Erythroblast (primary cell): ENCODE data around the gene GOLGA6L10.
"Not testable (repeated sequence)": the region's sequence is repeated elsewhere in the genome, so short reads cannot be mapped to it uniquely, and the experiment has no call there.

Source experiments
- DNase-seq, 2 experiments: peaks; one replicate each; lab custom pipeline; 2025; lab: John Stamatoyannopoulos, UW
- GATA1 ChIP-seq: IDR thresholded peaks from 2 replicates; pipeline ENCODE4 v1.6.1; 2011; ENCODE audit warnings: low read depth, mild to moderate bottlenecking, control low read depth, low read length, moderate library complexity
- POLR2A ChIP-seq: IDR thresholded peaks from 2 replicates; pipeline ENCODE4 v1.6.1; 2011; ENCODE audit warnings: mild to moderate bottlenecking, low read length

GOLGA6L10 gene

DNA sequence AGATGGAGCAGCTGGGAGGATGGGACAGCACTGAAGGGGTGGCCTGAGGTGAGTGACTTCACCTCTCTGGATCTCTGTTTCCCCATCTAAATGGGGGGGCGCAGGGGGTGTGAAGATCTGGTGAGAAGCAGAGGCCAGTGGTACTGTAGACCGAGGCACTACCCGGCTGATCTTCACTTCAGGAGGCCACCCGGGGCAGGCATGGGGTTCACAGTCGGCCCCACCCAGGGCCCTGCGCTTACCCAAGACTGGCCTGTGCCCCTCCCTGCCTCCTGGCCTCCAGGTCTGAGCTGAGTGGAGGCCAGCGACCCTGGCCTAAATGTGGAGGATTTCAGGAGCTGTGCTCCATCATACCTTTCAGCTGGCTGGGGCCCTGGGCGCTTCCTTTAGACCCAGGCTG, 31.0 kb downstream of the GOLGA6L10 start:
- not testable (repeated sequence) for DNase-seq

DNA sequence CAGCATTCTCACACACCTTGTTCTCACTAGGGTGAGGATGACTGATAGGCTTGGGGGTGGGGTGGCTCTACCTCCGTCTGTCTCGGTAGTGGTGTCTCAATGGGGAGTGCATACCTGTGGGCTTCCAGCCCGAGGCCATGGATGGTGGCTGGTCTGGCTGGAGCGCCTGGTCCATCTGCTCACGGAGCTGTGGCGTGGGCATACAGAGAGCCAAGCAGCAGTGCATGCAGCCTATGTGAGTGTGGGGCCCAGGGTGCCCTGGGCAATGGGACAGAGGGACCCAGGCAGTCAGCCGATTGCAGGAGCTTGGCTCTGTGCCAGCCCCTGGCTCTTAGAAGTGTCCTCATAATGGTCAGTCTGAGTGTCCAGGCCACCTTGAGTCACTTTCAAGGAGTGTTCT, 31.8 kb downstream of the GOLGA6L10 start:
- not testable (repeated sequence) for DNase-seq

DNA sequence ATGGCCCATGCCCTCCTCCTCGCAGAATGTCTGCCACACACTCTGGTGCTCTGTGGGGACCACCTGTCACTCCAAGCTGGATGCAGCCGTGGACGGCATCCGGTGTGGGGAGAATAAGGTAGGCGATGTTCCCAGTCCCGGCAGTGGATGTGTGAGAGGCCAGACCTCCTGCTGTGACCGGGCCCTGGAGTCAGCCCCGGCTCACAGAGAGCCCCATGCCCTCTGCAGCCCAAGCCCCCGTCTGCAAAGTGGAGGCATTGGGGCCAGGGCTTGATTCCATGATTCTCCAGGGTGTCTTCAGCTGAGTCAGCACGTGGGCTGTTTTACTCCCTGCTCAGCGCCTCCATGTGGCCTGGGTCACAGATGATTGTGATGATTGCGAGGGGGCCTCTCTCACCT, 32.2 kb downstream of the GOLGA6L10 start:
- DNase-seq = no peak
- TF ChIP-seq POLR2A = no peak
- no peak for TF ChIP-seq GATA1

DNA sequence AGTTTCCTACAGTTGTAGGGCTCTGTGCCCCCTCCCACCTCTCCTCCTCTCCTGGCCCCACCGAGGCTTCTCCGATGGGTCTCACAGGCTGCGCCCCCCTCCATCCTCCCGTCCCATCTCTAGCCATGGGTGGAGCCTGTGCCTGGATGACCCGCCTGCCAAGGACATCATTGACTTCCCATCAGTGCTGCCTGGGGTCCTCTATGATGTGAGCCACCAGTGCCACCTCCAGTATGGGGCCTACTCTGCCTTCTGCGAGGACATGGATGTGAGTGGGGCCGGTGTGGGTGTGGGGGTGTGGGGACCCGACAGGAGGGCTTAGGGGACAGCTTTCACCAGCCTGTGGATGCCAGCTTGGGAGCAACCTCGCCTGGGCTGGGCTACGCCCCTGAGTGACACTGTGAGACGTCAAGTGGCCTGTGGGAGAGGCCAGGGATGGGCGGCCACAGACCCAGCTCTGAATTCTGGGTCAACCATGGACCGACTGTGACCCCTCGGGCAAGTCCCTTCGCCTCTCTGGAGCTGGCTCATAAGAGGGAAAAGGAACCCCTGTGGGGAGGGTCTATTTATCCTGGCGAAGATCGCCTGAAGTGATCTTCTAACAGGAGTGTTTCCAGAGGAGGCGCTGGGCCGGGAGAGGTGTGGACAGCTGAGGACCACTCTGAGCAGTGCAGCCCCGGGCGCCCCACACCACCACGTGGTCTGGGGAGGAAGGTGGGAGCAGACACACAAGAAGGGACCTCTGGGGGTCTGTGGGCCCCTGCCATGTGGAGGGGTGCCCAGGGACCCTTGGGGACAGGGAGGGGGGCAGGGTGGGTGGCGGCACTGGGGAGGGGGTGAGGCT, 32.8 kb downstream of the GOLGA6L10 start:
- DNase-seq = not testable (repeated sequence)

DNA sequence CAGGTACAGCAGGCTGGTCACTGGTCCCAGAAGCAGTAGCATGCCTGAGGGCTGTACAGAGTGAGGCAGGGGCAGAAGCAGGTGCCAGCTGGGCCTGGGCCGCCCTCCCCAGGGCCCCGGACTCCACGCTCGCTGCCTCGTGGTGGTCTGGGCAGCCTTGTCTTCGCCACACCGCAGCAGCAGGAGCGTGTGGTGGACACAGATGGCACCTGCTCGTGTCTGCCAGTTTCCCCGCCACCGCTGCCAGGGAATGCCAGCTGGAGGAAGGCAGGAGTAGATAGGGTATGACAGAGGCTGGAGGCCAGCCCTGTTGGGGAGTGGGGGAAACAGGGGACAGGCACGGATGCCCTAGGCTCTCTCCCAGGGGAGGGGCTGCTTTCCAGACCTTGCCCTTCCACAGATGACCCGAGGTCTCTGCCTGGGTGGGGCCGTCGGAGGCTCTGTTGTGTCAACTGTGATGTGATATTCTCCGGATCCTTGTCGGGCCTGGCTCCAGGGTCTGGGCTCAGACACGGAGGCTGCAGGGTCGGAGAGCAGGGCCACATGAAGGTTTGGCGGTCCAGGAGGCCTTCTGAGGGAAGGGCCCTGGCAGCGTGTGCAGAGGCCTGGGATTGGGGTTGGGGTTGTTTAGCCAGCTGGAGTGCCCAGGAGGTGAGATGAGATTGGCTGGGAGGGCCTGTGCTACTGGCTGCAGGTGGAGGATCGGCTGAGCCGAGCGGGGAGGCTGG, 33.6 kb downstream of the GOLGA6L10 start:
- TF ChIP-seq POLR2A (no peak), GATA1 (no peak)
- DNase-seq = no peak

DNA sequence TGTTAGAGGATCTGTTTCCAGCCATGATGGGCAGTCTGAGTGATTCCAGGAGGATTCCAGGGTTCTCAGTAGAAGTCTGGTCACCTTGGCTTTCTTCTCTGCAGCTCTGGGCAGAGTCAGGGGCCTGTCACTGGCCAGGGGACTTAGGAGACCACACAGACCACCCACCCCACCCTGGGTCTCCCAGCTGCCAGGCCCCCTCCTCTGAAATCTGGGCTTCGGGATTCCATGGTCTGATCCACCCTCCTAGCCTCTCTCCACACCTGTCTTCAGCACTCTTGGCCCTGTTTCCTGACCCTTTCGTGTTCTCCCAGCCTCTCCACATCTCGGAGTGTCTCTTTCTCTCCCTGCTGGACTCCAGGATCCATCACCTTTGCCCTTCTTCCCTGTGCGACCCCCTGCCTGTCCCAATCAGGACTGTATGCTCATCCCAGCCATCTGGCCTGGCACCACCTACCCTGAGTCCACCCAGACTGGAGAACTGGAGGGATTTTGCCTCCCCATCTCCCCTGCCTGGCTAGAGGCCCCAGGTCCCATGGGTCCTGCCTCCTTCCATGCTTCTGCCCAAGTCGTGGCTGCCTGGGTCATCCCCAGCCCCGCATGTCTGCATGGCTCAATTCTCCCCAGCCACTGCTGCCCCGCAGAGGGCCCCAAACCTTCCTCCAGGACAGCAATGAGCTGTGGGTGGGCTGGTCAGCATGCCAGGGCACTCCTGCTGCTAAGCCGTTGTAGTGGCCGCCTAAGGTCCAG, 34.3 kb downstream of the GOLGA6L10 start:
- TF ChIP-seq GATA1 (no peak), POLR2A (no peak)
- no peak for DNase-seq

DNA sequence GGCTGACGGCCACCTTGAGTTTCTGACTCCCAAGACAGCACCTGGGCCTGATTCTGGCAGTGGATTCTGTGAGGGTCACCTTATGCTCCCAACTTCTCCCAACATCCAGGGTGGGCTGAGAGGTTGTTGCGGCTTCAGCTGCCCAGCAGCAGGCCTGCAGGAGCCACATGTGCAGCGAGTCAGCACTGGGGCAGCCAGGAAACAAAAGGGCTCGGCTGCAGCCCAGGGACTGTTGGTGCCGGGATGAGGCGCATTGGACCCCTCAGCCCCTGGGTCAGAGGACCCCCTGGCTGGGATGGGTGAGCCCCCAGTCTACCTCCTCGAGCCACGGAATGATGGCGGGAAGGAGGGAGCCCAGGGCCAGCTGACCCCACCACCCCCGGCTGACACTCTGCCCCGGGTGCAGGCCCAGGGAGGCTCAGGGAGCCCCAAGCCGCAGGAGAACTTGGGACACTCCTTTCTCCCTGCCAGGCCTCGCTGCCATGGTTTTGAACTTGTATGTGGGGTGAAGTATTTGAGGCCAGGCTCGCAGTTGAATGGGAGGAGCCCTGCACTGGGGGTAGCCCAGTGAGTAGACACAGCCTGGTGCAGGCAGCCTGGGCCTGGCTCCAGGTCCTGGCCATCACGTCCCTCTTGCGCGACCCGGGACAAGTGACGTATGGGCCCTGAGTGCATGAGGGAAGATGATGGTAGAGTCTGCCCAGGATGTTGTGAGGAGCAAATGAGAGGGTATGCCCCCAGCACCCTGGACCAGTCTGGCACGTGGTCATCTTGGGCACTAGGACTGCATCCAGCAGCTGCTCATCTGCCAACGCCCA, 35.1 kb downstream of the GOLGA6L10 start:
- DNase-seq = not testable (repeated sequence)

DNA sequence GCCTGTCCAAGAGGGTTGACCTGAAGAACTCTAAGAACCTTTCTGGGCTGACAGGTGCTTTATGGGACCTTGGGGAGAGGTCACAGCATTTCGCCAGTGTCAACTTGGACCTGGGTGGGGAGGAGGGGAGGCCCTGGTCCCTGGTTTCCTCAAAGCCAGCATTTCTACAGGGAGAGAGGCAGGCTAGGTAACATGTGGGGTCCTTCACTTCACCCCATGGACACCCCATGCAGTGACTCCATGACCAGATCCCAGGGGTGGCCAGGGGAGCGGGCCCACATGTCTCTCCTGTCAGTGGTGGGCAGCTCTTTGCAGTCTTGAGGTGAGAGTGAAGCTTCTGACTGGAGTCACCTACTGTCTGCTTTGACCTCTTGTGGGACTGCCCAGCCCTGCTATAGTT, 35.8 kb downstream of the GOLGA6L10 start:
- TF ChIP-seq GATA1 (no peak), POLR2A (no peak)
- no peak for DNase-seq

DNA sequence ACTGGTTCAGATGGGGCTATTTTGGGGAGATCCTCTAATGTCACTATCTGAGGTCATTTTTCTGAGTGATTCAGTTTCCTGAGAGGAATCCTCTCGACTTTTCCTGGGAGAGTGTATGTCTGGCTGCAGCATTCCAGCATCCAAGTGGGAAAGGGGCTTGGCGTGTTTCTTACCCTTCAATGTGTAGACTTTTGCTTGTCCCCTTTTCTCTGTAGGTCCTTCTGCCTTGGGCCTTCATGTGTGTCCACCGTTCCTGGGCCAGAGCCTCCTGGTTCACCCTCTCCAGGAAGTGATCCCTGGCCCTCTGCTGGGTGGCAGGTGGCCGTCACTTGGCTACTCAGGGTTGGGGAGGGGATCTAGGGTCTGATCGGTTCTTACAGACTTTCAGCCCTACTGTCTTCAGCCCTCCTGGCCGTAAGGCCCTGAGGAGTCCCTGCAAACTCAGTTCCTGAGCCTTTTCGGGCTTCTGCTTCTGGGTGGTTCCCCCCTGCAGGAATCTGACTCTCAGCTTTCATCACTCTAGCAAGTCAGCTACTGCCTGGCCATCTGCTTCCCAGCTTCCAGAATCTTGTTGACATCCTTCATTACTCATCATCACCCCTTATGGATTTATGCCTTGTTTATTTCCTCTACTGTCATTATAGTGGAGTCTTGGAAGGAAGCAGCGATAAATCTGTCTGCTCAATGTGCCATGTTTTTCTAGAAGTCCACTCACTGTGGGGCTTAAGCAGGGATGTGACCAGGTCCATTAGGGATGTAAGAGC, 36.5 kb downstream of the GOLGA6L10 start:
- no peak for DNase-seq

DNA sequence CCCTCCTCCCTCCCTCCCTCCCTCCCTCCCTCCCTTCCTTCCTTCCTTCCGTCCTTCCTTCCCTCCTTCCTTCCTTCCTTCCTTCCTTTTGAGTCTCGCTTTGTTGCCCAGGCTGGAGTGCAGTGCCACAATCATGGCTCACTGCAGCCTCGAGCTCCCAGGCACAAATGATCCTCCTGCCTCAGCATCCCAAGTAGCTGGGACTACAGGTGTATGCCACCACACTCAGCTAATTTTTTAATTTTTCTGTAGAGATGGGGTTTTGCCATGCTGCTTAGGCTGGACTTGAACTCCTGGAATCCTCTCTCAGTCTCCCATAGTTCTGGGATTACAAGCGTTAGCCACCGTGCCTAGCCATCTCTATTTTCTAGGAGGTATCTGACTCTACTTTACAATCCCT, 38.0 kb downstream of the GOLGA6L10 start:
- not testable (repeated sequence) for DNase-seq

More for the DNA sequence above, 36.5 kb downstream of the GOLGA6L10 start:
- TF ChIP-seq GATA1 (no peak), POLR2A (no peak)

DNA sequence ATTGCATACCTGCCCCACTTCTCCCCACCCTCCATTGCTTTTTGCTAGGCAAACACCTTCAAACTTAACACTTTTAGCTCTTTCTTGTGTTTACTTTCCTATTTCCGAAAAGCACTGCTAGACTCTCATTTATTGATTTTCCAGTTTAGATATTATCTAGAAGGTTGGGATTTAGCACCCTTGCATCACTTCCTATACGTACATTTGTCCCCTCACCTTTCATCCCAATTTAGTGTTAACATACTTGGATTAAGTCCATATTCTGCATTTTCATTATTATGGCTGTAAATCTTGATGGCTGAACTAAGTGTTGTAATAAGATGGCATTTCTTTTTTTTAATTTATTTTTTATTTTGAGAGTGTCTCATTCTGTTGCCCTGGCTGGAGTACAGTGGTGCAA, 39.5 kb downstream of the GOLGA6L10 start:
- no peak for DNase-seq
- no peak for TF ChIP-seq POLR2A
- no peak for TF ChIP-seq GATA1

DNA sequence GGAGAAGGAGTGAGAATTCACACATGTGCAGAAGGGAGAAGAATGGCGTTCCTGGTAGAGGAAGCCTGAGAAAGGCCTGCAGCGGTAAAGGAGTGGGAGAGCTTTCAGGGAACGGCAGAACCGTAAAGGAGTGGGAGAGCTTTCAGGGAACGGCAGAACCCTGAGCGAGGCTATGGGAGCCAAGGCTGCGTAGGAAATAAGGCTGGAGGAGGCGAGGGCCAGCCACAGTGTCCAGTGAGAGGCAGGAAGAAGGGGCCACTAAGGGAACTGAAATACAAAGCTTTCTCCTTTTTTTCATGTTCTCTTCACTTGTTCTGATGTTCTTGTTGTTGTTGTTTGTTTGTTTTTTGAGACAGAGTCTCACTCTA, 41.6 kb downstream of the GOLGA6L10 start:
- no peak for TF ChIP-seq POLR2A
- no peak for TF ChIP-seq GATA1
- DNase-seq = no peak
